ENCODE results near the gene COL4A1. TPM values are rescaled to one million over a fixed set of nuclear protein-coding genes. Genes with fewer than 3 reads are reported as not detected.

COL4A1 gene
- total RNA-seq, 1 donor from 2014 or later, result 756 TPM

DNA sequence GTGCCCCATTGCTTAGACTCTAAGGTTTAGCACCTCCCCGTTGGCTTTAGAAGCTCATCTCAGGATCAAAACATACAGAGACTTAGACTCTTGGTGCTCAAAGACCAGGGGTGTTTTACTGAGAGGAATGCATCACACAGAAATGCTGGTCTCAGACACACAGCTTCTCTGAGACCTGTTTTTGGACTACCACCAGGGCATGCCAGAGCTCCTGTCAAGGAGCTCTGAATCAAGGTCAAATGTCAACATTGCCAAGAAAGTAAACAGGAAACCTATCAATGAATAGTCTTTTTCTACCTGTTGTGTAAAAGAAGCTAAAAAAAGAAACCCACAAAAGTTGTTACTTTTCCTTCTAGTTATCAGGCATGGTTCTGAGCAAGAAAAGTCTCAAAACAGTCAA lies 149.2 kb downstream of the COL4A1 start:
- intact Hi-C loops (cut with DNase I), result no loop called here
- peaks cover 88 to 96% of the 10 kb centered on the region in 2 donors for H3K36me3 ChIP-seq
- H3K9me3 ChIP-seq, result no peaks in the 10 kb centered on the region
- peak in 1 of 2 donors; percentile 38 for DNase-seq (ENCODE audit: low spot score in 2 of 2)
- H3K4me3 ChIP-seq, result no peak overlapping the region
- H3K27me3 ChIP-seq, result no peaks in the 10 kb centered on the region
- no peaks in the 10 kb centered on the region for H3K4me1 ChIP-seq
- no peak for TF ChIP-seq CTCF (IDR thresholded peaks at IDR 0.05)
- H3K27ac ChIP-seq, result peak overlapping the region; percentile 18 to 22

DNA sequence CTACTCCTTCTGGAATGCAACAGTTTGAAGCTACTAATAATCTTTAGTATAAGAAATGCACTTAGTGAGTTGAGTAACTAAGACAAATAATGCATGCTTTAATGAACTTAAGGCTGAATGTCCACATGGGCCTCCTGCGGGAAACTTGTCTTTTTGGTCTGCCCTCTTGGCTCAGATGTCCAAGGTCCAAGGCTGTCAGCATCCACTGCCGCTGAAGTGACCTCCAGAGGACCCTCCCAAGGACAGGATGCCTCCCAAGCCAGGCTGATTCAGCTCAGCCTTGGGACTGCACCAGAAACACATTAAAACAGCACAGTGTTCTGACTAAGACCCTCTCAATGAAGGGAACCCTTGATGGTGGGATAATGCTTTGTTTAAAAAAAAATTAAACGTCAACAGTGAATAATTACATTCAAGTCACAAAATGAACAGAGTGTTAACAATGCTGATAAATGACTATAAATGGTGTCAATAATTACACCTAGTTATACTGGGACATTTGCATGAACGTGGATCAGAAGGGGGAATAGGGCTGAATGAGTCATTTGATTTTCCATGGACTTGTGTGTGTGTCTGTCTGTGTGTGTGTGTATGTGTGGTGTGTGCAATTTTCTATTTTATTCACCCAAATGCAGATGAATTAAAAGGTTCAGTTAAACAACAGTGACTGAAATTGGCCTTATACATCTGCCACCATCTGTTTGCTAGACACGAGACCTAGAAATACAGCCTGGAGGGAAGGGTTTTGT lies 150.5 kb downstream of the COL4A1 start:
- intact Hi-C loops (cut with DNase I), result no loop called here
- peak in 1 of 2 donors; percentile 47 for DNase-seq (ENCODE audit: low spot score in 2 of 2)
- Histone ChIP-seq H3K9me3 (no peaks in the 10 kb centered on the region), H3K36me3 (peaks cover 88 to 96% of the 10 kb centered on the region in 2 donors), H3K27me3 (no peaks in the 10 kb centered on the region), H3K27ac (peak overlapping the region in 1 of 2 donors; percentile 49), H3K4me3 (no peak overlapping the region), H3K4me1 (no peaks in the 10 kb centered on the region)
- TF ChIP-seq CTCF (IDR thresholded peaks at IDR 0.05), result no peak

GRCh38 chr13:110155072-110155471 lies 151.9 kb downstream of the COL4A1 start:
- H3K36me3 ChIP-seq, result peaks cover 89 to 97% of the 10 kb centered on the region in 2 donors
- peak in 1 of 2 donors; percentile 55 for DNase-seq (ENCODE audit: low spot score in 2 of 2)
- H3K9me3 ChIP-seq, result no peaks in the 10 kb centered on the region
- intact Hi-C loops (cut with DNase I), result no loop called here
- H3K4me1 ChIP-seq, result no peaks in the 10 kb centered on the region
- no peak overlapping the region for H3K4me3 ChIP-seq
- H3K27me3 ChIP-seq, result no peaks in the 10 kb centered on the region
- H3K27ac ChIP-seq, result no peak overlapping the region
- TF ChIP-seq CTCF (IDR thresholded peaks at IDR 0.05), result no peak

DNA sequence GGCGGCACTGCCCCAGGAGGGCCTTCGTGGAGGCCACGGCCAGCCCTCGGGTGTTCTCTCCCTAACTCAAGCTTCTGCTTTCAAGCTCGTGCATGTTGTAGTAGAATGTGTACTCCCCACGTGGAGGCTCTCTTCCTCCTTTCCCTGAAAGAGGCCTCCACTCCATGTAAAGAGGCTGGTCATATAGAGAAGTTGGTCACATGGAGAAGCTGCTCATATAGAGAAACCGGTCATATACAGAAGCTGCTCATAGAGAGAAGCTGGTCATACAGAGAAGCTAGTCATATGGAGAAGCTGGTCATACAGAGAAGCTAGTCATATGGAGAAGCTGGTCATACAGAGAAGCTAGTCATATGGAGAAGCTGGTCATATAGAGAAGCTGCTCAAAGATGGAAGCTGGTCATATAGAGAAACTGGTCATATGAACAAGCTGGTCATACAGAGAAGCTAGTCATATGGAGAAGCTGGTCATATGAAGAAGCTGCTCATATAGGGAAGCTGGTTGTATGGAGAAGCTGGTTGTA lies 152.5 kb downstream of the COL4A1 start:
- Histone ChIP-seq H3K27me3 (no peaks in the 10 kb centered on the region), H3K4me1 (no peaks in the 10 kb centered on the region), H3K36me3 (peaks cover 90 to 97% of the 10 kb centered on the region in 2 donors), H3K9me3 (no peaks in the 10 kb centered on the region), H3K4me3 (no peak overlapping the region), H3K27ac (peak overlapping the region in 1 of 2 donors; percentile 25)
- DNase-seq (ENCODE audit: low spot score in 2 of 2), result peak in 1 of 2 donors; percentile 56
- no peak for TF ChIP-seq CTCF (IDR thresholded peaks at IDR 0.05)
- intact Hi-C loops (cut with DNase I), result no loop called here

DNA sequence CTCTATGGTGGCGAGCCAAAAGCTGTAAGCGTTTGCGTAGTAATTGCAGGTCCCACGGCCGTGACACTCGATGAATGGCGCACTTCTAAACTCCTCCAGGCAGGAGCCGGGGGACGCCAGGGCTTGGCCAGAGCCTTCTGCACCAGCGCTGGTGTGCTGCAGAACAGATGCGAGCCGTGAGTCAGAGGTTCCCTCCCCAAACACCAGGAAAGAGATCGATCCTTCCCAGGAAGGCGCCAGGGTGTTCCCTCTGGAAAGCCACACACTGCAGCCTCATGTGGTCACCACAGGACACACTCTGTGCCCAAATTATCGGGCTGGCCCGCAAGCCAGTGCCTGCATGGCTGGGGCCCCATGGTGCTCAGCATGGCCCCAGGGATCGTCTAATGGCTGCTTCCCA lies 154.6 kb downstream of the COL4A1 start:
- H3K36me3 ChIP-seq, result peaks cover 79 to 97% of the 10 kb centered on the region in 2 donors
- intact Hi-C loops (cut with DNase I), result no loop called here
- no peak for TF ChIP-seq CTCF (IDR thresholded peaks at IDR 0.05)

More for the DNA sequence above, 154.6 kb downstream of the COL4A1 start:
- H3K4me1 ChIP-seq, result no peaks in the 10 kb centered on the region
- no peak overlapping the region for H3K4me3 ChIP-seq
- H3K9me3 ChIP-seq, result no peaks in the 10 kb centered on the region
- no peaks in the 10 kb centered on the region for H3K27me3 ChIP-seq
- no peak overlapping the region for H3K27ac ChIP-seq
- peak in 1 of 2 donors; percentile 61 for DNase-seq (ENCODE audit: low spot score in 2 of 2)

Data from ascending aorta (tissue), 2 donors.